Right atrium auricular region (tissue), 2 donors: Measurements from ENCODE around the gene CTDSPL. TPM values are rescaled to one million over a fixed set of nuclear protein-coding genes. Genes with fewer than 3 reads are reported as not detected.

ENCODE experiments used
- DNase-seq: peaks from one replicate; pipeline ENCODE4 v3.0.0-alpha.2; 2019; ENCODE audit warnings: low spot score
- H3K27ac ChIP-seq, 2 donors: fragments of 200-600 bp; sonication (generic); 1 replicate in 1 of 2; 2 replicates in 1 of 2; pipeline ENCODE4 v1.5.1; 2016 to 2019
- H3K27me3 ChIP-seq, 2 donors: fragments of 200-600 bp; sonication (generic); one replicate each; pipeline versions ENCODE4 v1.5.1 to v1.6.0; 2017 to 2019
- H3K36me3 ChIP-seq: fragments of 200-600 bp; sonication (generic); one replicate; pipeline ENCODE4 v1.5.1; 2016
- H3K4me1 ChIP-seq, 2 donors: fragments of 200-600 bp; sonication (generic); one replicate each; pipeline versions ENCODE4 v1.5.1 to v1.6.0; 2017 to 2019
- H3K4me3 ChIP-seq, 2 donors: fragments of 200-600 bp; sonication (generic); 1 replicate in 1 of 2; 2 replicates in 1 of 2; pipeline ENCODE4 v1.5.1; 2017 to 2019; ENCODE audit warnings: mild to moderate bottlenecking in 1 of 2, moderate library complexity in 1 of 2
- H3K9me3 ChIP-seq, 2 donors: fragments of 200-600 bp; sonication (generic); one replicate each; pipeline ENCODE4 v1.5.1; 2019
- total RNA-seq, 2 donors: library from RNA; depleted of rRNA; stranded (reverse); fragments of >200 nt; gene quantifications; one replicate each; pipeline ENCODE4 v1.1.0, GENCODE V29; 2016
- TF ChIP-seq, protein P1 (sequence below), 2 donors: fragments of 200-600 bp; sonication (generic); IDR thresholded peaks; one replicate each; pipeline ENCODE4 v1.5.1; 2019; ENCODE audit warnings: antibody characterized with exemption in 2 of 2

CTDSPL gene
- total RNA-seq, 2 donors from 2014 or later = 35.1 to 58.4 TPM

DNA sequence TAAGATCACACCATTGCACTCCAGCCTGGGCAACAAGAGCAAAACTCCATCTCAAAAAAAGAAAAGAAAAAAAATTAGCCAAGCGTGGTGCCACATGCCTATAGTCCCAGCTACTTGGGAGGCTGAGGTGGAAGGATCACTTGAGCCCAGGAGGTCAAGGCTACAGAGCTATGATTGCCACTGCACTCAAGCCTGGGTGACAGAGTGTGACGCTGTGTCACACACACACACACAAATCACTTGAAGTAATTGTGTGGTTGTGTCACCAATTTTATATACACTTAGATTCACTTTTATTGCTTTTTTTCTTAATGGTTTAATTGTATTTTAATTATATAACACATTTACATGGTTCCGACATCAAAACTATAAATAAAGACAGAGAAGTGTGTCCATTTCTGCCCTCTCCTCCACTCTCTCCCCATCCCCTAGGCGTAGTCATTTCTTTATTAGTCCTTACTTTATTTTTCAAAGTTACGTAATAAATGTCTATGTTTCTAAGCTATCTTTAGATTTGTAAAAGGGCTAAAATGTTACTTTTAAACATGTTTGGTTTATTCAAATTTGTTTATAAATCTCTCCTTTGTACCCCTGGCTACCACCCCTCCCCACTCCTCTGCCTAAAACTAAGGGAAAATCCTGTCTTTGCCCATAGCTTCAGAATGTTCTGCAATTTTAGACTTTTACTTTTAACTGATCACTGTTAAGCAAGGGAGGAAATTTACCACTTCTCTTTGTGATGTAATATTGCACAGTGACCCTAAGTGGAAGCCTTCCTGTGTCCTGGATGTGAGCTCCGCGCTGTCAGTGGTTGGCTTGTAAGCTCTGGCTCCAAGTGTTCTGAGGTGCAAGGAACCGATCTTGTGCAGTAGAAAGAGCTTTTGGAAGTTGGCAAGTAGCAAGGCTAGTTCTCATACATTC, 118.1 kb downstream of the CTDSPL start:
- Histone ChIP-seq H3K36me3 (peaks cover 49% of the 10 kb centered on the region), H3K27ac (no peak overlapping the region)
- TF ChIP-seq, protein P1, sequence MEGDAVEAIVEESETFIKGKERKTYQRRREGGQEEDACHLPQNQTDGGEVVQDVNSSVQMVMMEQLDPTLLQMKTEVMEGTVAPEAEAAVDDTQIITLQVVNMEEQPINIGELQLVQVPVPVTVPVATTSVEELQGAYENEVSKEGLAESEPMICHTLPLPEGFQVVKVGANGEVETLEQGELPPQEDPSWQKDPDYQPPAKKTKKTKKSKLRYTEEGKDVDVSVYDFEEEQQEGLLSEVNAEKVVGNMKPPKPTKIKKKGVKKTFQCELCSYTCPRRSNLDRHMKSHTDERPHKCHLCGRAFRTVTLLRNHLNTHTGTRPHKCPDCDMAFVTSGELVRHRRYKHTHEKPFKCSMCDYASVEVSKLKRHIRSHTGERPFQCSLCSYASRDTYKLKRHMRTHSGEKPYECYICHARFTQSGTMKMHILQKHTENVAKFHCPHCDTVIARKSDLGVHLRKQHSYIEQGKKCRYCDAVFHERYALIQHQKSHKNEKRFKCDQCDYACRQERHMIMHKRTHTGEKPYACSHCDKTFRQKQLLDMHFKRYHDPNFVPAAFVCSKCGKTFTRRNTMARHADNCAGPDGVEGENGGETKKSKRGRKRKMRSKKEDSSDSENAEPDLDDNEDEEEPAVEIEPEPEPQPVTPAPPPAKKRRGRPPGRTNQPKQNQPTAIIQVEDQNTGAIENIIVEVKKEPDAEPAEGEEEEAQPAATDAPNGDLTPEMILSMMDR (IDR thresholded peaks at IDR 0.05) = no peak

DNA sequence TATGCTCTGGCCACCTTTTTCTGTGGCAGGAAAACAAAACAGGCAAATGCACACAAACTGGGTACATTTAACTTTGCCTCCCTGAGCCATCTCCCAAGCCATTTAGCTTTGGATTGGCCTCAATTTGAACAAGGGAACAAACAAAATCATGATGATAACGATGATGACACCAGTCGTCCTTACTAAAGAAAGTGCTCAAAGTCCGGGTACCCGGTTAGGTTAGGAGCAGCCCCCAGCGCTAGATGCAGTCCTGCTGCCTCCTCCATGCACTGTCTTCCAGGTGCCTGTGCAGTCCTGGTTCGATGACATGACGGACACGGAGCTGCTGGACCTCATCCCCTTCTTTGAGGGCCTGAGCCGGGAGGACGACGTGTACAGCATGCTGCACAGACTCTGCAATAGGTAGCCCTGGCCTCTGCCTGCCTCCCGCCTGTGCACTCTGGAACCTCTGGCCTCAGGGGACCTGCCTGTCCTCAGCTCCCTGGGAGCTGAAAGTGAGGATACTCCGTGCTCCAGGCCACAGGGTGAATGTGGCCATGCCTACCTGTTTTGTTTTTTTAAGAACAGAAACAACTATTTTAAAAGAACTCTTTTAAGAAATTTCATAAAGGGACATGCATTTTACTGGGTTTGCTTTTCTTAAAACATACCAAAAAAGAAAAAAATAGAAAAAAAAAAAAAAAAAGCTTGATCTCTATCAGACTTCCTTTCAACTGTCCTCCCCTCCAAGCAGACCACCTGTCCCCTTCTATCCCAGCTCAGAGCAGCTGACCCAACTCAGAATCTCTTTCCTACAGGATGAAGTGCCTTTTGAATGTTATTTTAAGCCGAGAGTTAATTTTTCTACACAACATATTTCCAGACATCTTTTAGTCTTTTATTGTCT, 119.0 kb downstream of the CTDSPL start:
- no peak for DNase-seq
- peaks cover 0 to under 1% of the 10 kb centered on the region in 2 donors for H3K4me1 ChIP-seq
- peaks cover 45% of the 10 kb centered on the region for H3K36me3 ChIP-seq
- TF ChIP-seq, protein P1 (IDR thresholded peaks at IDR 0.05) = no peak
- H3K27ac ChIP-seq = no peak overlapping the region
- H3K4me3 ChIP-seq = no peak overlapping the region
- no peaks in the 10 kb centered on the region for H3K27me3 ChIP-seq
- no peaks in the 10 kb centered on the region for H3K9me3 ChIP-seq

More for the DNA sequence above, 118.1 kb downstream of the CTDSPL start:
- no peaks in the 10 kb centered on the region for H3K4me1 ChIP-seq
- no peak overlapping the region for H3K4me3 ChIP-seq
- DNase-seq = no peak
- no peaks in the 10 kb centered on the region for H3K9me3 ChIP-seq
- H3K27me3 ChIP-seq = no peaks in the 10 kb centered on the region

DNA sequence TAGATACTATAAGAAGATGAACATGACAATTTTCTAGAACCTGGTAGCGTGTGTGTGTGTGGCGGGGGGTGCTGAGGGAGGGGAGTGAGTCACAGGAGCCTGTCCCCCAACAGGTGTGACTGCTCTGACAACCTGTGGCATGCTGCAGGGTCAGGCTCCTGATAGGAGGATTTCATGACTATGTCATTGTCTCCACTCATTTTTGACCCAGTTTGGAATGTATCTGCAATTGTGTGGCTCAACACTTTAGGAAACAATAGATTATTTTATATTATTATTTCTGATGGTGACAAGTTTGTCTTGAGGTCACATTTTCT, 119.6 kb downstream of the CTDSPL start:
- H3K36me3 ChIP-seq = peaks cover 39% of the 10 kb centered on the region
- H3K4me3 ChIP-seq = no peak overlapping the region
- TF ChIP-seq, protein P1 (IDR thresholded peaks at IDR 0.05) = no peak
- H3K27me3 ChIP-seq = no peaks in the 10 kb centered on the region
- H3K9me3 ChIP-seq = no peaks in the 10 kb centered on the region
- H3K4me1 ChIP-seq = peaks cover 0 to 7% of the 10 kb centered on the region in 2 donors
- no peak for DNase-seq
- H3K27ac ChIP-seq = no peak overlapping the region

DNA sequence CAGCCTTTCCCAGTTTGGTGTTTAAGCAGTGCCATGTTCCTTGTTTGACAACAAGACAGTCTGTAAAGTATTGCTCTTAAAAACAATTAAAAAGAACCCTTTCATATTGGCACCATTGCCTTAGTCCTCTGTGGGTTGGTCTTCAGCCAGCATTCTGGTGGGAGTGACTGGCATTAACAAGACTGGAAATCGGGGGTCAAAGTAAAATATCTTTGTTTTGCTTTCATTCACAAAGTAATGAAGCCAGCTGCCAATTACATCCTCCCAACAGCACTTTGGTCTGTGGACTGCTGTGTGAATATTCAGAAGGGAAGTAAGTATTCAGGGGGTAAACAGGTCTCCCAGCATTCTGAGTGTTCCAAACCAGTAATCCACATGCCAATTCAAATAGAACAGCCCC, 120.7 kb downstream of the CTDSPL start:
- Histone ChIP-seq H3K9me3 (no peaks in the 10 kb centered on the region), H3K36me3 (peaks cover 29% of the 10 kb centered on the region), H3K27me3 (no peaks in the 10 kb centered on the region), H3K4me1 (peaks cover 0 to 10% of the 10 kb centered on the region in 2 donors), H3K4me3 (no peak overlapping the region), H3K27ac (no peak overlapping the region)
- no peak for DNase-seq
- TF ChIP-seq, protein P1 (IDR thresholded peaks at IDR 0.05) = no peak

DNA sequence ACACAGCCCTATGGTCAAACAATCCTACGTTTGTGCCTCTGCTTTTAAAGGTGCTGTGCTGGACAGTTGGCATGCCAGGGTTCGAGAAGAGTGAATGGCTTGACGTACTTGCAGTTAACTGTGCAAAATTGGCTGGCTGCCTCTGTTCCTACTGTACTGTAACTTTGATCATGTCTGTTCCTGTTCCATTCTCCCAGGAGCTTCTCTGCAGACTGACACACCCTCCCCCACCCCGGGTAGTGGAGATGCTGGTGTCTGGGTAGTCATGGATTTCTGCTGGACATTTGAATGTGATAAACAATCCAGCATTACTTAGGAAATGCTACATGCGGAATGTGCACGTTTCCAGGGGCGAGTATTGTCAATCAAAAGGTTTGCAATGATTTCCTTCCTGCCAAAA, 122.4 kb downstream of the CTDSPL start:
- TF ChIP-seq, protein P1 (IDR thresholded peaks at IDR 0.05) = no peak
- Histone ChIP-seq H3K27me3 (no peaks in the 10 kb centered on the region), H3K36me3 (peaks cover 24% of the 10 kb centered on the region), H3K9me3 (no peaks in the 10 kb centered on the region), H3K4me3 (no peak overlapping the region), H3K4me1 (peaks cover 0 to 10% of the 10 kb centered on the region in 2 donors), H3K27ac (no peak overlapping the region)
- DNase-seq = no peak
